ENCODE measurements around the gene ZCCHC7.

DNA sequence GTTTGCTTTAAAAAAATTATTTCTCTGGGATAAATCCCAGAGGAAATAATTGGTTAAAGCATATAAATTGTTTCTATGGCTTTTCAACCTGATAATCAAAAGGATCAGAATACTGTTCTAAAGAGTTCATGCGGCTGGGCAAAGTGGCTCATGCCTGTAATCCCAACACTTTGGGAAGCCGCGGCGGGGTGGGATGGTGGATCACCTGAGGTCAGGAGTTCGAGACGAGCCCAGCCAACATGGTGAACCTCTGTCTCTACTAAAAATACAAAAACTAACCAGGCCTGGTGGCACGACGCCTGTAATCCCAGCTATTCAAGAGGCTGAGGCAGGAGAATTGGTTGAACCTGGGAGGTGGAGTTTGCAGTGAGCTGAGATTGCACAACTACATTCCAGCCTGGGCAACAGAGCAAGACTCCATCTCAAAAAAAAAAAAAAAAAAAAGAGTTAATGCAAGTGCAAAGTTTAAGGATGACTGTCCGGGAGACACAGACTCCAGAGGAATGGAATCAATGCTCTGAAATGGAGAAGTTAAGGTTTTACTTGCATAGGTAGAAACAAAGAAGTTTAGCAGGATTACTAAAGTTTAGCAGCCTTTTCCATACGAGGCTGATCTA is 285.5 kb downstream of the ZCCHC7 start:
- no peak for TF ChIP-seq EZH2 (IDR thresholded peaks at IDR 0.05; ENCODE audit: insufficient read depth, low read length)
- TF ChIP-seq, protein P1, sequence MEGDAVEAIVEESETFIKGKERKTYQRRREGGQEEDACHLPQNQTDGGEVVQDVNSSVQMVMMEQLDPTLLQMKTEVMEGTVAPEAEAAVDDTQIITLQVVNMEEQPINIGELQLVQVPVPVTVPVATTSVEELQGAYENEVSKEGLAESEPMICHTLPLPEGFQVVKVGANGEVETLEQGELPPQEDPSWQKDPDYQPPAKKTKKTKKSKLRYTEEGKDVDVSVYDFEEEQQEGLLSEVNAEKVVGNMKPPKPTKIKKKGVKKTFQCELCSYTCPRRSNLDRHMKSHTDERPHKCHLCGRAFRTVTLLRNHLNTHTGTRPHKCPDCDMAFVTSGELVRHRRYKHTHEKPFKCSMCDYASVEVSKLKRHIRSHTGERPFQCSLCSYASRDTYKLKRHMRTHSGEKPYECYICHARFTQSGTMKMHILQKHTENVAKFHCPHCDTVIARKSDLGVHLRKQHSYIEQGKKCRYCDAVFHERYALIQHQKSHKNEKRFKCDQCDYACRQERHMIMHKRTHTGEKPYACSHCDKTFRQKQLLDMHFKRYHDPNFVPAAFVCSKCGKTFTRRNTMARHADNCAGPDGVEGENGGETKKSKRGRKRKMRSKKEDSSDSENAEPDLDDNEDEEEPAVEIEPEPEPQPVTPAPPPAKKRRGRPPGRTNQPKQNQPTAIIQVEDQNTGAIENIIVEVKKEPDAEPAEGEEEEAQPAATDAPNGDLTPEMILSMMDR (IDR thresholded peaks at IDR 0.05; ENCODE audit: insufficient read depth, low read depth, low read length) = no peak

Data from astrocyte (in vitro differentiated cells and primary cell).